Liver (tissue), 9 donors: ENCODE results near the gene THSD4. TPM values are rescaled to one million over a fixed set of nuclear protein-coding genes. Genes with fewer than 3 reads are reported as not detected.

Source experiments
- DNase-seq: peaks from one replicate; pipeline ENCODE4 v3.0.0-alpha.2; 2017; ENCODE audit warnings: low spot score
- H3K27ac ChIP-seq, 2 donors: one replicate each; pipeline ENCODE4 v1.7.0; 2013; ENCODE audit warnings: inconsistent platforms in 2 of 2, low read length in 2 of 2, control low read depth in 1 of 2, low read depth in 1 of 2, mild to moderate bottlenecking in 1 of 2
- H3K27me3 ChIP-seq, 4 donors: one replicate each; pipeline versions ENCODE4 v1.6.1 to v1.7.0; 2013; ENCODE audit warnings: low read length in 3 of 4, inconsistent platforms in 1 of 4, mild to moderate bottlenecking in 1 of 4, moderate library complexity in 1 of 4; ENCODE audit not compliant: control insufficient read depth in 4 of 4, insufficient read depth in 4 of 4
- H3K36me3 ChIP-seq, 4 donors: one replicate each; pipeline versions ENCODE4 v1.6.1 to v1.7.0; 2013; ENCODE audit warnings: low read length in 3 of 4, mild to moderate bottlenecking in 3 of 4, low read depth in 1 of 4, moderate library complexity in 1 of 4; ENCODE audit not compliant: control insufficient read depth in 4 of 4, insufficient read depth in 3 of 4
- H3K4me1 ChIP-seq, 4 donors: one replicate each; pipeline versions ENCODE4 v1.6.1 to v1.7.0; 2013; ENCODE audit warnings: low read length in 3 of 4, mild to moderate bottlenecking in 3 of 4, moderate library complexity in 1 of 4; ENCODE audit not compliant: control insufficient read depth in 4 of 4, insufficient read depth in 4 of 4
- H3K4me3 ChIP-seq, 3 donors: one replicate each; pipeline versions ENCODE4 v1.6.1 to v1.7.0; 2013; ENCODE audit warnings: low read length in 3 of 3, control low read depth in 1 of 3, low read depth in 1 of 3, mild to moderate bottlenecking in 1 of 3
- H3K9ac ChIP-seq, 2 donors: one replicate each; pipeline ENCODE4 v1.7.0; 2013; ENCODE audit warnings: low read length in 2 of 2, mild to moderate bottlenecking in 2 of 2, moderate library complexity in 2 of 2, control low read depth in 1 of 2, low read depth in 1 of 2
- H3K9me3 ChIP-seq, 4 donors: one replicate each; pipeline versions ENCODE4 v1.6.1 to v1.7.0; 2013; ENCODE audit warnings: low read length in 3 of 4; ENCODE audit not compliant: control insufficient read depth in 4 of 4
- EGR1 ChIP-seq, 2 donors: IDR thresholded peaks; 2 replicates each; pipeline ENCODE4 v1.6.1; 2016 to 2018; ENCODE audit warnings: antibody characterized with exemption in 2 of 2, low read depth in 2 of 2
- FOXA1 ChIP-seq: IDR thresholded peaks from 2 replicates; pipeline ENCODE4 v1.6.1; 2016; ENCODE audit warnings: antibody characterized with exemption
- FOXA2 ChIP-seq: IDR thresholded peaks from 2 replicates; pipeline ENCODE4 v1.6.1; 2016; ENCODE audit warnings: antibody characterized with exemption
- GABPA ChIP-seq, 2 donors: IDR thresholded peaks in 1 of 2; conservative IDR thresholded peaks in 1 of 2; 2 replicates each; pipeline ENCODE4 v1.6.1; 2016; ENCODE audit warnings: antibody characterized with exemption in 2 of 2, mild to moderate bottlenecking in 1 of 2, moderate library complexity in 1 of 2
- HNF4A ChIP-seq, 2 donors: conservative IDR thresholded peaks; 2 replicates each; pipeline ENCODE4 v1.6.1; 2016; ENCODE audit warnings: antibody characterized with exemption in 2 of 2, mild to moderate bottlenecking in 2 of 2
- HNF4G ChIP-seq: IDR thresholded peaks from 2 replicates; pipeline ENCODE4 v1.6.1; 2016; ENCODE audit warnings: antibody characterized with exemption
- RAD21 ChIP-seq, 2 donors: IDR thresholded peaks; 2 replicates each; pipeline ENCODE4 v1.6.1; 2016; ENCODE audit warnings: antibody characterized with exemption in 2 of 2, mild to moderate bottlenecking in 2 of 2
- REST ChIP-seq: IDR thresholded peaks from 2 replicates; pipeline ENCODE4 v1.6.1; 2016; ENCODE audit warnings: antibody characterized with exemption, mild to moderate bottlenecking
- RXRA ChIP-seq, 2 donors: IDR thresholded peaks; 2 replicates each; pipeline ENCODE4 v1.6.1; 2017 to 2018; ENCODE audit warnings: antibody characterized with exemption in 2 of 2, mild to moderate bottlenecking in 1 of 2
- SP1 ChIP-seq: IDR thresholded peaks from 2 replicates; pipeline ENCODE4 v1.6.1; 2018; ENCODE audit warnings: antibody characterized with exemption, mild to moderate bottlenecking
- TAF1 ChIP-seq: conservative IDR thresholded peaks from 2 replicates; pipeline ENCODE4 v1.6.1; 2016; ENCODE audit warnings: antibody characterized with exemption, mild to moderate bottlenecking
- YY1 ChIP-seq: IDR thresholded peaks from 2 replicates; pipeline ENCODE4 v1.6.1; 2016; ENCODE audit warnings: antibody characterized with exemption, mild to moderate bottlenecking
- WGBS: extraction: QIAGEN DNeasy Blood & Tissue Kit; methylation state at CpG from one replicate; pipeline ENCODE4 v1.1.7; 2013; 5-methylcytosine and 5-hydroxymethylcytosine counted together
- polyA plus RNA-seq, 2 donors: library from polyadenylated mRNA; stranded (reverse) in 1 of 2; unstranded in 1 of 2; fragments of 200-250 nt in 1 of 2; fragments of >200 nt in 1 of 2; fragmentation: Nextera tagmentation in 1 of 2; extraction: Ambion mirVana in 1 of 2; gene quantifications; one replicate each; pipeline versions ENCODE4 v1.2.1 to v1.2.3, GENCODE V29; 2013 to 2015
- total RNA-seq, 2 donors: library from RNA; depleted of rRNA; stranded (reverse); fragments of >200 nt; gene quantifications; one replicate each; pipeline ENCODE4 v1.2.3, GENCODE V29; 2014
- TF ChIP-seq, protein P1 (sequence below): IDR thresholded peaks from 2 replicates; pipeline ENCODE4 v1.6.1; 2016; ENCODE audit warnings: antibody characterized with exemption
- TF ChIP-seq, protein P2 (sequence below): IDR thresholded peaks from 2 replicates; pipeline ENCODE4 v1.6.1; 2016; ENCODE audit warnings: antibody characterized with exemption
- TF ChIP-seq, protein P3 (sequence below): fragments of 150-350 bp; IDR thresholded peaks from 2 replicates; pipeline ENCODE4 v1.5.1; 2017; ENCODE audit warnings: improper control_type of control experiment, low read depth, low read length; ENCODE audit not compliant: missing input control
- TF ChIP-seq, protein P4 (sequence below): IDR thresholded peaks from 2 replicates; pipeline ENCODE4 v1.6.1; 2016; ENCODE audit warnings: antibody characterized with exemption
- donor health status: healthy.
- donor health status: healthy.
- donor health status: healthy.
- donor health status: healthy.
- donor health status: healthy.

The THSD4 gene
- total and polyA plus RNA-seq, 4 donors = 0.23 to 11.5 (median 1.9) TPM

DNA sequence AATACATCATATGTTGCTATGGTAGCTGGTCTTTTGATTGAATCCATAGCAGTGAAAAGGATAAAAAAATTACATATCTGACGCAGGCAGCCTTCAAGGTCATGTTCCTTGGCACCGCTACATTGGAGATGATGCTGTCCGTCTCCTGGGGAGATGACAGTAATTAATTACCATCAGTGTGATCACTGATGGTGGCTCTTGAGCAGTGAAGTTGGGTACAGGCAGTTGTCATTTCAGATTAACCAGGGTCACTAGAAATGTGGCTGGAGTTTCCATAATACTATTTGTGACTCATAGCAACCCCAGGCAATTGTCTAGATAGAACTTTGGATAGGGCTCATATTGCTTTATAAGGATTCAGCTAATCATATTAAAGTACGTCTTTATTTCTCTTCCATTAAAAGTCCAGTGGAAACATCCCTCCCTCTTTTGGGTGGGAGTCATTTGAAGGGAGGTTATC is 136.3 kb downstream of the THSD4 start (continued):
- no peak for TF ChIP-seq REST
- TF ChIP-seq EGR1 (IDR thresholded peaks at IDR 0.05; ENCODE audit: low read depth in 2 of 2) = no peak

- Histone ChIP-seq H3K27ac (no peak overlapping the region), H3K36me3 (peaks cover 0 to 2% (median 0%) of the 10 kb centered on the region in 4 donors), H3K9me3 (no peaks in the 10 kb centered on the region), H3K9ac (no peak overlapping the region), H3K4me3 (no peak overlapping the region), H3K4me1 (no peaks in the 10 kb centered on the region), H3K27me3 (no peaks in the 10 kb centered on the region)
- DNase-seq = no peak
- TF ChIP-seq HNF4A (conservative IDR thresholded peaks at IDR 0.05) = no peak
- no peak for TF ChIP-seq FOXA2
- no peak for TF ChIP-seq YY1
- TF ChIP-seq, protein P1, sequence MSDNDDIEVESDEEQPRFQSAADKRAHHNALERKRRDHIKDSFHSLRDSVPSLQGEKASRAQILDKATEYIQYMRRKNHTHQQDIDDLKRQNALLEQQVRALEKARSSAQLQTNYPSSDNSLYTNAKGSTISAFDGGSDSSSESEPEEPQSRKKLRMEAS = no peak
- TF ChIP-seq FOXA1 = no peak
- TF ChIP-seq RAD21 (IDR thresholded peaks at IDR 0.05) = no peak
- TF ChIP-seq, protein P2, sequence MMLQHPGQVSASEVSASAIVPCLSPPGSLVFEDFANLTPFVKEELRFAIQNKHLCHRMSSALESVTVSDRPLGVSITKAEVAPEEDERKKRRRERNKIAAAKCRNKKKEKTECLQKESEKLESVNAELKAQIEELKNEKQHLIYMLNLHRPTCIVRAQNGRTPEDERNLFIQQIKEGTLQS = no peak
- TF ChIP-seq SP1 = no peak
- no peak for TF ChIP-seq GABPA (IDR thresholded peaks at IDR 0.05 in 1 of 2, conservative IDR thresholded peaks at IDR 0.05 in 1 of 2)
- no peak for TF ChIP-seq TAF1
- TF ChIP-seq REST = no peak
- TF ChIP-seq HNF4G = no peak
- TF ChIP-seq, protein P3, sequence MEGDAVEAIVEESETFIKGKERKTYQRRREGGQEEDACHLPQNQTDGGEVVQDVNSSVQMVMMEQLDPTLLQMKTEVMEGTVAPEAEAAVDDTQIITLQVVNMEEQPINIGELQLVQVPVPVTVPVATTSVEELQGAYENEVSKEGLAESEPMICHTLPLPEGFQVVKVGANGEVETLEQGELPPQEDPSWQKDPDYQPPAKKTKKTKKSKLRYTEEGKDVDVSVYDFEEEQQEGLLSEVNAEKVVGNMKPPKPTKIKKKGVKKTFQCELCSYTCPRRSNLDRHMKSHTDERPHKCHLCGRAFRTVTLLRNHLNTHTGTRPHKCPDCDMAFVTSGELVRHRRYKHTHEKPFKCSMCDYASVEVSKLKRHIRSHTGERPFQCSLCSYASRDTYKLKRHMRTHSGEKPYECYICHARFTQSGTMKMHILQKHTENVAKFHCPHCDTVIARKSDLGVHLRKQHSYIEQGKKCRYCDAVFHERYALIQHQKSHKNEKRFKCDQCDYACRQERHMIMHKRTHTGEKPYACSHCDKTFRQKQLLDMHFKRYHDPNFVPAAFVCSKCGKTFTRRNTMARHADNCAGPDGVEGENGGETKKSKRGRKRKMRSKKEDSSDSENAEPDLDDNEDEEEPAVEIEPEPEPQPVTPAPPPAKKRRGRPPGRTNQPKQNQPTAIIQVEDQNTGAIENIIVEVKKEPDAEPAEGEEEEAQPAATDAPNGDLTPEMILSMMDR = no peak
- TF ChIP-seq RXRA (IDR thresholded peaks at IDR 0.05) = no peak
- TF ChIP-seq, protein P4, sequence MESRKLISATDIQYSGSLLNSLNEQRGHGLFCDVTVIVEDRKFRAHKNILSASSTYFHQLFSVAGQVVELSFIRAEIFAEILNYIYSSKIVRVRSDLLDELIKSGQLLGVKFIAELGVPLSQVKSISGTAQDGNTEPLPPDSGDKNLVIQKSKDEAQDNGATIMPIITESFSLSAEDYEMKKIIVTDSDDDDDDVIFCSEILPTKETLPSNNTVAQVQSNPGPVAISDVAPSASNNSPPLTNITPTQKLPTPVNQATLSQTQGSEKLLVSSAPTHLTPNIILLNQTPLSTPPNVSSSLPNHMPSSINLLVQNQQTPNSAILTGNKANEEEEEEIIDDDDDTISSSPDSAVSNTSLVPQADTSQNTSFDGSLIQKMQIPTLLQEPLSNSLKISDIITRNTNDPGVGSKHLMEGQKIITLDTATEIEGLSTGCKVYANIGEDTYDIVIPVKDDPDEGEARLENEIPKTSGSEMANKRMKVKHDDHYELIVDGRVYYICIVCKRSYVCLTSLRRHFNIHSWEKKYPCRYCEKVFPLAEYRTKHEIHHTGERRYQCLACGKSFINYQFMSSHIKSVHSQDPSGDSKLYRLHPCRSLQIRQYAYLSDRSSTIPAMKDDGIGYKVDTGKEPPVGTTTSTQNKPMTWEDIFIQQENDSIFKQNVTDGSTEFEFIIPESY = no peak
- no peak for TF ChIP-seq EGR1 (IDR thresholded peaks at IDR 0.05; ENCODE audit: low read depth in 2 of 2)
- 93% methylated on average over 6 of the region's 6 CpGs for WGBS
Observed at GRCh38 chr15:71252044-71252739, 136.9 kb downstream of the THSD4 start.
